Germinal center (tissue), 1 donor: Measurements from ENCODE around the gene NFKBIB.

Experiments
- DNase-seq: peaks from one replicate; pipeline ENCODE4 v3.0.0; 2012; ENCODE audit warnings: mixed read lengths, low spot score

NFKBIB gene

GRCh38 chr19:38958301-38958700 lies 58.5 kb downstream of the NFKBIB start:
- DNase-seq, result no peak
